Vagina (tissue), 2 donors: ENCODE results near the gene LAYN. TPM values are rescaled to one million over a fixed set of nuclear protein-coding genes. Genes with fewer than 3 reads are reported as not detected.

Experiments
- DNase-seq, 2 donors: peaks; one replicate each; pipeline ENCODE4 v3.0.0-alpha.2; 2017; ENCODE audit errors: extremely low spot score in 2 of 2
- H3K27ac ChIP-seq: fragments of 200-600 bp; sonication (generic); one replicate; pipeline ENCODE4 v1.5.1; 2019
- H3K27me3 ChIP-seq: fragments of 200-600 bp; sonication (generic); one replicate; pipeline ENCODE4 v1.5.1; 2019
- H3K36me3 ChIP-seq, 2 donors: fragments of 200-600 bp; sonication (generic); one replicate each; pipeline ENCODE4 v1.5.1; 2017 to 2019
- H3K4me1 ChIP-seq: fragments of 200-600 bp; sonication (generic); one replicate; pipeline ENCODE4 v1.5.1; 2019
- H3K4me3 ChIP-seq, 2 donors: fragments of 200-600 bp; sonication (generic); 1 replicate in 1 of 2; 2 replicates in 1 of 2; pipeline ENCODE4 v1.5.1; 2016 to 2019
- H3K9me3 ChIP-seq: fragments of 200-600 bp; sonication (generic); one replicate; pipeline ENCODE4 v1.5.1; 2019
- CTCF ChIP-seq, 3 experiments: fragments of 450-650 bp in 2 of 3; fragments of 200-600 bp in 1 of 3; sonication (generic) in 1 of 3; IDR thresholded peaks; one replicate each; pipeline ENCODE4 v1.5.1; 2017 to 2019; ENCODE audit warnings: antibody characterized with exemption in 3 of 3, mild to moderate bottlenecking in 2 of 3, moderate library complexity in 2 of 3
- POLR2A ChIP-seq, 2 donors: fragments of 450-650 bp; IDR thresholded peaks; one replicate each; pipeline ENCODE4 v1.6.1; 2017; ENCODE audit warnings: antibody characterized with exemption in 2 of 2, mild to moderate bottlenecking in 2 of 2, moderate library complexity in 2 of 2
- POLR2AphosphoS5 ChIP-seq, 2 donors: sonication (generic); formaldehyde crosslinking; IDR thresholded peaks; one replicate each; pipeline ENCODE4 v1.9.0; 2017; ENCODE audit warnings: antibody characterized with exemption in 2 of 2, mild to moderate bottlenecking in 2 of 2, low read depth in 1 of 2; ENCODE audit not compliant: insufficient read depth in 1 of 2
- intact Hi-C: fragments of 100-400 bp; cut with DNase I; formaldehyde crosslinking; loops from one replicate; pipeline ENCODE4 v1.15.1; 2023
- total RNA-seq: library from RNA; depleted of rRNA; stranded (reverse); fragments of >200 nt; gene quantifications from one replicate; pipeline ENCODE4 v1.2.3, GENCODE V29; 2016

The LAYN gene
- total RNA-seq, 1 donor from 2014 or later: 22.3 TPM

- Histone ChIP-seq H3K4me1 (peaks cover 10% of the 10 kb centered on the region), H3K36me3 (no peaks in the 10 kb centered on the region), H3K4me3 (no peak overlapping the region), H3K27ac (no peak overlapping the region), H3K9me3 (no peaks in the 10 kb centered on the region), H3K27me3 (no peaks in the 10 kb centered on the region)
- TF ChIP-seq POLR2AphosphoS5 (IDR thresholded peaks at IDR 0.05; ENCODE audit: insufficient read depth in 1 of 2, low read depth in 1 of 2) (no peak), CTCF (IDR thresholded peaks at IDR 0.05) (no peak), POLR2A (IDR thresholded peaks at IDR 0.05) (no peak)
- intact Hi-C loops: no loop called here
- no peak for DNase-seq
Measured at GRCh38 chr11:111572581-111572980, 32.1 kb downstream of the LAYN start.

- H3K9me3 ChIP-seq: no peaks in the 10 kb centered on the region
- H3K27me3 ChIP-seq: no peaks in the 10 kb centered on the region
- TF ChIP-seq CTCF (IDR thresholded peaks at IDR 0.05) (no peak), POLR2AphosphoS5 (IDR thresholded peaks at IDR 0.05; ENCODE audit: insufficient read depth in 1 of 2, low read depth in 1 of 2) (no peak), POLR2A (IDR thresholded peaks at IDR 0.05) (no peak)
- peaks cover 10% of the 10 kb centered on the region for H3K4me1 ChIP-seq
- H3K4me3 ChIP-seq: no peak overlapping the region
- intact Hi-C loops: no loop called here
- peak overlapping the region; percentile 56 for H3K27ac ChIP-seq
- no peak for DNase-seq
- H3K36me3 ChIP-seq: no peaks in the 10 kb centered on the region
Measured at GRCh38 chr11:111573821-111574249, 33.3 kb downstream of the LAYN start.

GRCh38 chr11:111574373-111575225 lies 34.1 kb downstream of the LAYN start:
- Histone ChIP-seq H3K27me3 (no peaks in the 10 kb centered on the region), H3K36me3 (no peaks in the 10 kb centered on the region), H3K4me3 (no peak overlapping the region), H3K27ac (peak overlapping the region; percentile 56), H3K4me1 (peaks cover 10% of the 10 kb centered on the region), H3K9me3 (no peaks in the 10 kb centered on the region)
- DNase-seq: no peak
- TF ChIP-seq POLR2AphosphoS5 (IDR thresholded peaks at IDR 0.05; ENCODE audit: insufficient read depth in 1 of 2, low read depth in 1 of 2) (no peak), POLR2A (IDR thresholded peaks at IDR 0.05) (no peak), CTCF (IDR thresholded peaks at IDR 0.05) (no peak)
- intact Hi-C loops: no loop called here

GRCh38 chr11:111575740-111576139 lies 35.2 kb downstream of the LAYN start:
- H3K27ac ChIP-seq: no peak overlapping the region
- intact Hi-C loops: no loop called here
- no peaks in the 10 kb centered on the region for H3K36me3 ChIP-seq
- DNase-seq: no peak
- H3K4me3 ChIP-seq: no peak overlapping the region
- TF ChIP-seq CTCF (IDR thresholded peaks at IDR 0.05) (no peak), POLR2AphosphoS5 (IDR thresholded peaks at IDR 0.05; ENCODE audit: insufficient read depth in 1 of 2, low read depth in 1 of 2) (no peak), POLR2A (IDR thresholded peaks at IDR 0.05) (no peak)
- H3K9me3 ChIP-seq: no peaks in the 10 kb centered on the region
- H3K27me3 ChIP-seq: no peaks in the 10 kb centered on the region
- H3K4me1 ChIP-seq: peaks cover 10% of the 10 kb centered on the region

GRCh38 chr11:111577821-111578220 lies 37.3 kb downstream of the LAYN start:
- no peak overlapping the region for H3K4me3 ChIP-seq
- no peak for TF ChIP-seq POLR2A (IDR thresholded peaks at IDR 0.05)
- no peak for TF ChIP-seq CTCF (IDR thresholded peaks at IDR 0.05)
- no peak for TF ChIP-seq POLR2AphosphoS5 (IDR thresholded peaks at IDR 0.05; ENCODE audit: insufficient read depth in 1 of 2, low read depth in 1 of 2)
- intact Hi-C loops: no loop called here
- H3K36me3 ChIP-seq: no peaks in the 10 kb centered on the region
- no peak overlapping the region for H3K27ac ChIP-seq
- peaks cover 10% of the 10 kb centered on the region for H3K4me1 ChIP-seq
- no peaks in the 10 kb centered on the region for H3K9me3 ChIP-seq
- no peak for DNase-seq
- H3K27me3 ChIP-seq: no peaks in the 10 kb centered on the region
